ENCODE data around the gene MRPL22. TPM values are rescaled to one million over a fixed set of nuclear protein-coding genes. Genes with fewer than 3 reads are reported as not detected.
"Not testable (repeated sequence)": the region's sequence is repeated elsewhere in the genome, so short reads cannot be mapped to it uniquely, and the experiment has no call there.

Gene MRPL22
- total RNA-seq, 1 donor from 2014 or later, result 31.2 TPM

- no peak overlapping the region for H3K27ac ChIP-seq
- H3K9me3 ChIP-seq, result no peaks in the 10 kb centered on the region
- DNase-seq (no peak), ATAC-seq (no peak)
- no peak for TF ChIP-seq CTCF (IDR thresholded peaks at IDR 0.05)
- intact Hi-C loops (cut with DNase I), result no loop called here
- H3K4me3 ChIP-seq, result peak overlapping the region; percentile 14
- peaks cover 82% of the 10 kb centered on the region for H3K36me3 ChIP-seq
- no peaks in the 10 kb centered on the region for H3K27me3 ChIP-seq (ENCODE audit: low read depth)
- H3K4me1 ChIP-seq, result peaks cover 25% of the 10 kb centered on the region
Measured at GRCh38 chr5:154898210-154898609, 42.7 kb upstream of the MRPL22 start.

GRCh38 chr5:154899151-154899816 is 41.6 kb upstream of the MRPL22 start:
- Histone ChIP-seq H3K27ac (peak overlapping the region; percentile 70), H3K4me3 (peak overlapping the region; percentile 17), H3K27me3 (ENCODE audit: low read depth) (no peaks in the 10 kb centered on the region), H3K36me3 (peaks cover 82% of the 10 kb centered on the region), H3K4me1 (peaks cover 25% of the 10 kb centered on the region), H3K9me3 (no peaks in the 10 kb centered on the region)
- peak; percentile 75 for DNase-seq
- ATAC-seq, result peak; percentile 85 to 87
- no peak for TF ChIP-seq CTCF (IDR thresholded peaks at IDR 0.05)
- intact Hi-C loops (cut with DNase I), result no loop called here

DNA sequence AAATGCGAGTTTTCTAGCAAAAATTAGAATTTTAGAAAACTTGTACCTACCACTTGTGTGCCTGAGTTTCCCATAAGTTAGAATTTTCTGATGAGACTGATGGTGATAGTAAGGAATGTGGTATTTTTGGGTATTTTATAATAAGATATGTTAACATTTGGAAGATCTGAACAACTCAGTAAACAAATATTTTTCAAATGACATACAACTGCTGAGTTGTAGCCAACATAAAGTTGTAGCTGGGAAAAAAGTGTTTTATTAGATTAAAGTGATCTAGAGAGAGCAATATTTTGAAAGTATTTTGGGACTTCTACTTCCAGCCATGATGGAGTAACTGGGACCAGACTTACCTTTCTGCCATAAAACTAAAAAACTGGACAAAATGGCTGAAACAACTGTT is 40.8 kb upstream of the MRPL22 start:
- no peak for DNase-seq
- H3K4me1 ChIP-seq, result peaks cover 25% of the 10 kb centered on the region
- H3K27me3 ChIP-seq (ENCODE audit: low read depth), result no peaks in the 10 kb centered on the region
- H3K36me3 ChIP-seq, result peaks cover 82% of the 10 kb centered on the region
- ATAC-seq, result no peak
- no peak for TF ChIP-seq CTCF (IDR thresholded peaks at IDR 0.05)
- H3K27ac ChIP-seq, result peak overlapping the region; percentile 70
- no peaks in the 10 kb centered on the region for H3K9me3 ChIP-seq
- intact Hi-C loops (cut with DNase I), result no loop called here
- no peak overlapping the region for H3K4me3 ChIP-seq

- no peak overlapping the region for H3K27ac ChIP-seq
- peaks cover 81% of the 10 kb centered on the region for H3K36me3 ChIP-seq
- DNase-seq, result no peak
- no peak for TF ChIP-seq CTCF (IDR thresholded peaks at IDR 0.05)
- H3K27me3 ChIP-seq (ENCODE audit: low read depth), result no peaks in the 10 kb centered on the region
- peaks cover 25% of the 10 kb centered on the region for H3K4me1 ChIP-seq
- intact Hi-C loops (cut with DNase I), result no loop called here
- no peak overlapping the region for H3K4me3 ChIP-seq
- no peaks in the 10 kb centered on the region for H3K9me3 ChIP-seq
- no peak for ATAC-seq
Measured at GRCh38 chr5:154901276-154901675, 39.6 kb upstream of the MRPL22 start.

GRCh38 chr5:154901913-154902312 is 39.0 kb upstream of the MRPL22 start:
- H3K4me3 ChIP-seq, result no peak overlapping the region
- ATAC-seq, result no peak
- intact Hi-C loops (cut with DNase I), result no loop called here
- no peak overlapping the region for H3K27ac ChIP-seq
- peaks cover 25% of the 10 kb centered on the region for H3K4me1 ChIP-seq
- no peaks in the 10 kb centered on the region for H3K27me3 ChIP-seq (ENCODE audit: low read depth)
- H3K9me3 ChIP-seq, result no peaks in the 10 kb centered on the region
- peaks cover 81% of the 10 kb centered on the region for H3K36me3 ChIP-seq
- no peak for DNase-seq
- no peak for TF ChIP-seq CTCF (IDR thresholded peaks at IDR 0.05)

- H3K27me3 ChIP-seq (ENCODE audit: low read depth); DNase-seq; H3K4me1 ChIP-seq; intact Hi-C loops (cut with DNase I); H3K9me3 ChIP-seq; H3K27ac ChIP-seq; ATAC-seq; H3K4me3 ChIP-seq: not testable (repeated sequence)
- peaks cover 96% of the 10 kb centered on the region for H3K36me3 ChIP-seq
Measured at GRCh38 chr5:154905601-154906000, 35.3 kb upstream of the MRPL22 start.

All from lower lobe of right lung (tissue), 2 donors.